Heart right ventricle (tissue), 16 donors: ENCODE data around the gene SDK2. TPM values are rescaled to one million over a fixed set of nuclear protein-coding genes. Genes with fewer than 3 reads are reported as not detected.
"Not testable (repeated sequence)": the region's sequence is repeated elsewhere in the genome, so short reads cannot be mapped to it uniquely, and the experiment has no call there.

ENCODE experiments used
- ATAC-seq, 8 donors: fragments of 200-7000 bp; cut with Tn5 transposase; one replicate each; pipeline ENCODE4 v1.9.1; 2020; ENCODE audit warnings: mild to moderate bottlenecking in 8 of 8, moderate library complexity in 8 of 8, moderate number of reproducible peaks in 1 of 8
- DNase-seq, 2 donors: peaks; one replicate each; pipeline ENCODE4 v3.0.0-alpha.2; 2020
- H3K27ac ChIP-seq, 10 donors: fragments of 200-600 bp; sonication (generic) in 2 of 10; one replicate each; pipeline versions ENCODE4 v1.5.0 to v1.8.0; 2020 to 2022; ENCODE audit warnings: mild to moderate bottlenecking in 3 of 10
- H3K27me3 ChIP-seq, 7 donors: fragments of 200-600 bp; one replicate each; pipeline ENCODE4 v1.8.0; 2021 to 2022; ENCODE audit warnings: mild to moderate bottlenecking in 2 of 7
- H3K36me3 ChIP-seq, 9 donors: fragments of 200-600 bp; sonication (generic) in 1 of 9; one replicate each; pipeline versions ENCODE4 v1.5.0 to v1.8.0; 2020 to 2022; ENCODE audit warnings: mild to moderate bottlenecking in 2 of 9
- H3K4me1 ChIP-seq, 9 donors: fragments of 200-600 bp; sonication (generic) in 1 of 9; one replicate each; pipeline versions ENCODE4 v1.5.0 to v1.8.0; 2020 to 2022; ENCODE audit warnings: mild to moderate bottlenecking in 4 of 9
- H3K4me3 ChIP-seq, 10 donors: fragments of 200-600 bp; sonication (generic) in 2 of 10; one replicate each; pipeline versions ENCODE4 v1.5.0 to v1.8.0; 2020 to 2022; ENCODE audit warnings: mild to moderate bottlenecking in 7 of 10, moderate library complexity in 2 of 10
- H3K9me3 ChIP-seq, 11 donors: fragments of 200-600 bp in 10 of 11; sonication (generic) in 2 of 11; one replicate each; pipeline versions ENCODE4 v1.5.0 to v1.8.0; 2013 to 2022; ENCODE audit warnings: mild to moderate bottlenecking in 2 of 11, control low read depth in 1 of 11, moderate library complexity in 1 of 11
- WGBS, 2 donors: extraction: QIAGEN DNeasy Blood & Tissue Kit; methylation state at CpG; one replicate each; pipeline ENCODE4 v1.1.7; 2013; ENCODE audit warnings: inconsistent platforms in 1 of 2; 5-methylcytosine and 5-hydroxymethylcytosine counted together
- intact Hi-C, 10 donors: fragments of 100-400 bp; cut with DNase I; formaldehyde crosslinking; loops; one replicate each; pipeline versions ENCODE4 v1.11.1 to v1.14.2; 2022
- polyA plus RNA-seq, 2 donors: library from polyadenylated mRNA; stranded (reverse); fragments of 200-250 nt; gene quantifications; one replicate each; pipeline ENCODE4 v1.2.3, GENCODE V29; 2013
- total RNA-seq, 10 donors: library from RNA; stranded (reverse); fragmentation: NEBNext Ultra II Directional in 3 of 10; extraction: Animal tissue kit (Norgen Biotek cat#: 25700) in 3 of 10; gene quantifications; one replicate each; pipeline versions ENCODE4 v1.2.1 to v1.2.4, GENCODE V29; 2021 to 2023
- TF ChIP-seq, protein P1 (sequence below), 9 donors: fragments of 200-600 bp; sonication (generic) in 2 of 9; IDR thresholded peaks; one replicate each; pipeline versions ENCODE4 v1.5.0 to v1.8.0; 2021 to 2022; ENCODE audit warnings: antibody characterized with exemption in 9 of 9, mild to moderate bottlenecking in 5 of 9, moderate library complexity in 1 of 9
- donor health status: Arrhythmogenic right ventricular cardiomyopathy.
- donor health status: ischemic (EF 13 %, LVEDD 7.1; RV severe dilation, severe dysfunction).
- donor health status: healthy with polysubstance abuse.
- donor health status: DM: no; HTN: yes; CAD: no.
- donor health status: DM: no; HTN: no; CAD: no.
- donor health status: ischemic (EF 25% LVEDD 6.9; RV normal size, moderate dysfunction).
- donor health status: ischemic (EF 25% LVEDD 5.7; RV mildly dilated, moderate dysfunction).
- donor health status: healthy.
- donor health status: DM: yes; HTN: yes; CAD: no.
- donor health status: Ischemic cardiomyopathy.
- donor health status: ischemic (EF 35%, LVEDD 5.7; RV mildly dilated, moderate dysfunction).
- donor health status: nonischemic (EF 11% LVEDD 7.7; RV severe dilation, severe dysfunction).
- donor health status: DM: yes; HTN: yes; CAD: no.
- donor health status: PGD.
- donor health status: ischemic (EF 29% LVEDD 5.4; RV normal size, mild dysfunction).
- donor health status: nonischemic (EF 23%, LVEDD 6.1; RV moderate dilation, normal function).

Gene SDK2
- total and polyA plus RNA-seq, 12 donors: 0.44 to 4.2 (median 1.9) TPM

DNA sequence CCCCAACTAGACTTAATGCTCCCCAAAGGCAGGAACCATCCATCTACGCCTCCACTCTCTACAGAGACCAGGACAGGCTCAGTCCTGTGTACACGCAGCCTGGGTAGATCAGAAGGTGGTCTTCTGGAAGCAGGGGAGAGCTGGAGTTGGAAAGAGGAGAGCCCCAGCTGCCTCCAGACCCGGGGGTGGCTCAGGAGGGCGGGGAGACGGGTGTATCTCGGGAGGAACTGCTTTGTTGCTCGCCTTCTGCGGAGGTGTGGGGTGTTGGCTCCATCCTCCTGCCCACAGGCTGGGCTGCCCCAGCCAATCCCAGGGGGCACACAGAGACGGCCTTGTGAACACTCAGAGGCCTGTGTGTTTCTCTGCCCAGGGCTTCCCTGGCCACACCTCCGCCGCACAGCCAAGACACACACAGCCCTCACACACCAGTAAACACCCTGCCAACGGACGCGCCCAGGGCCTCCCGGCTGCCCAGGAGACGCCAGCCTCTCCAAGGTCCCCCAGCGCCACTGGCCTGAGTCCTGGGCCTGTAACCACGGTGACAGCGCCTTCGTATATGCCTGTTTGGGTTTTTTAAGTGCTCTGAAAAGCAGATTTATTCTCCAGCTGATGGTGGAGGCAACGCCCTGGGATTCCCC, 189.1 kb downstream of the SDK2 start:
- peaks cover 0 to 4% (median 0%) of the 10 kb centered on the region in 7 donors for H3K27me3 ChIP-seq

DNA sequence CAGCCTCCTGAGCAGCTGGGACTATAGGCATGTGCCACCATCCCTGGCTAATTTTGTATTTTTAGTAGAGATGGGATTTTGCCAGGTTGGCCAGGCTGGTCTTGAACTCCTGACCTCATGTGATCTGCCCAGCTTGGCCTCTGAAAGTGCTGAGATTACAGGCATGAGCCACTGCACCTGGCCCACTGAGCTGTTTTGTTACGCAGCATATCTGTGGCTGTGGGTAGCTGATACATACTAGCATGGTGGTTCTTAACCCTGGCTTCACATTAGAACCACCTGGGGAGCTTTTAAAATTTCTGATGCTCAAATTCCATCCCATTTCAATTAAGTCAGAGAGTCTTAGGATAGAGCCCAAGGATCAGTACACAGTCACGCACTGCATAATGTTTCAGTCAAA, 190.8 kb downstream of the SDK2 start:
- DNase-seq, H3K27me3 ChIP-seq, H3K36me3 ChIP-seq, H3K27ac ChIP-seq, intact Hi-C loops, H3K4me1 ChIP-seq, ATAC-seq, H3K4me3 ChIP-seq: not testable (repeated sequence)
- WGBS, 2 donors: 97 to 100% methylated on average over 2 of the region's 2 CpGs
- H3K9me3 ChIP-seq: peaks cover 0 to 12% (median 0%) of the 10 kb centered on the region in 11 donors

More for the DNA sequence above, 189.1 kb downstream of the SDK2 start:
- no peak for DNase-seq
- ATAC-seq: no peak
- TF ChIP-seq, protein P1, sequence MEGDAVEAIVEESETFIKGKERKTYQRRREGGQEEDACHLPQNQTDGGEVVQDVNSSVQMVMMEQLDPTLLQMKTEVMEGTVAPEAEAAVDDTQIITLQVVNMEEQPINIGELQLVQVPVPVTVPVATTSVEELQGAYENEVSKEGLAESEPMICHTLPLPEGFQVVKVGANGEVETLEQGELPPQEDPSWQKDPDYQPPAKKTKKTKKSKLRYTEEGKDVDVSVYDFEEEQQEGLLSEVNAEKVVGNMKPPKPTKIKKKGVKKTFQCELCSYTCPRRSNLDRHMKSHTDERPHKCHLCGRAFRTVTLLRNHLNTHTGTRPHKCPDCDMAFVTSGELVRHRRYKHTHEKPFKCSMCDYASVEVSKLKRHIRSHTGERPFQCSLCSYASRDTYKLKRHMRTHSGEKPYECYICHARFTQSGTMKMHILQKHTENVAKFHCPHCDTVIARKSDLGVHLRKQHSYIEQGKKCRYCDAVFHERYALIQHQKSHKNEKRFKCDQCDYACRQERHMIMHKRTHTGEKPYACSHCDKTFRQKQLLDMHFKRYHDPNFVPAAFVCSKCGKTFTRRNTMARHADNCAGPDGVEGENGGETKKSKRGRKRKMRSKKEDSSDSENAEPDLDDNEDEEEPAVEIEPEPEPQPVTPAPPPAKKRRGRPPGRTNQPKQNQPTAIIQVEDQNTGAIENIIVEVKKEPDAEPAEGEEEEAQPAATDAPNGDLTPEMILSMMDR (IDR thresholded peaks at IDR 0.05): no peak
- 67 to 81% methylated on average over 21 of the region's 21 CpGs for WGBS, 2 donors
- Histone ChIP-seq H3K36me3 (no peaks in the 10 kb centered on the region), H3K4me1 (no peaks in the 10 kb centered on the region), H3K27ac (no peak overlapping the region), H3K4me3 (no peak overlapping the region), H3K9me3 (peaks cover 0 to 16% (median 3%) of the 10 kb centered on the region in 11 donors)
- intact Hi-C loops: no loop called here

DNA sequence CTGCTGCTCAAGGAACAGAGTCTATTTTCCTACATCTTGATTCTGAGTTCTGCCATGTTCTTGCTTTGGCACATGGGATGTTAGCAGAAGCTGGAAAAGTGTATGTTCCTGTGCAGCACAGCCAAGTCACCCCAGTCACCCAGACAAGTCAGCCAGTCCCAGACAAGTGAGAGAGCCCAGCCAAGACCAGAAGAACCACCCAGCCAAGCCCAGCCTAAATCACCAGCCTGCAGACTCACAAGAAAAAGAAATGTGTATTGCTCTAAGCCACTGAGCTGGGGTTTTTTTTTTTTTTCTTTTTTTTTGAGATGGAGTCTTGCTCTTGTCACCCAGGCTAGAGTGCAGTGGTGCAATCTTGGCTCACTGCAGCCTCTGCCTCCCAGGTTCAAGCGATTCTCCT, 191.2 kb downstream of the SDK2 start:
- DNase-seq: no peak
- peaks cover 0 to 4% (median 0%) of the 10 kb centered on the region in 7 donors for H3K27me3 ChIP-seq
- H3K9me3 ChIP-seq: peaks cover 0 to 12% (median 0%) of the 10 kb centered on the region in 11 donors
- ATAC-seq: no peak
- H3K27ac ChIP-seq: no peak overlapping the region
- intact Hi-C loops: no loop called here
- no peaks in the 10 kb centered on the region for H3K4me1 ChIP-seq
- TF ChIP-seq, protein P1 (IDR thresholded peaks at IDR 0.05): no peak
- H3K4me3 ChIP-seq: no peak overlapping the region
- H3K36me3 ChIP-seq: no peaks in the 10 kb centered on the region
- WGBS, 2 donors: 95 to 100% methylated on average over 1 of the region's 1 CpG

DNA sequence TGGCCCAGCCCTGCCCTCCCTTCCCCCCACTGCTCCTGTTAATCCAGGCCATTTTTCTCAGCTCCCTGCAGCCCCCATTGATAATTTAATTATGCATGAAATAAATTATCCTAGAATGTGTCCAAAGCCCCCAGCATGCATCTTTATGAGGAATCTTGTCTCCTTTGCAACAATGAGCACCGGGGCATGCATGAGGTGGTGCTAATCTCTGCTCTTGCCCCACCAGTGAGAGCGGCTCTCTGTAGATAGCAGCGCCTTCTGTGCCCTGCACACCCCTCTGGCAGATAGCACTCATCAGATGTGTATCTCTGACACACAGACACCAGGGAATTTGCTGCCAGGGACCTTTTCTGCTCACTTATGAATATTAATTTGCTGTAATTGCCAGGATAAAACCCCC, 192.2 kb downstream of the SDK2 start:
- TF ChIP-seq, protein P1 (IDR thresholded peaks at IDR 0.05): no peak
- H3K4me1 ChIP-seq: no peaks in the 10 kb centered on the region
- WGBS, 2 donors: 85 to 97% methylated on average over 3 of the region's 3 CpGs
- H3K4me3 ChIP-seq: no peak overlapping the region
- peaks cover 0 to 12% (median 0%) of the 10 kb centered on the region in 11 donors for H3K9me3 ChIP-seq
- ATAC-seq (no peak), DNase-seq (no peak)
- H3K27ac ChIP-seq: no peak overlapping the region
- intact Hi-C loops: no loop called here
- H3K27me3 ChIP-seq: peaks cover 0 to 4% (median 0%) of the 10 kb centered on the region in 7 donors
- H3K36me3 ChIP-seq: no peaks in the 10 kb centered on the region

DNA sequence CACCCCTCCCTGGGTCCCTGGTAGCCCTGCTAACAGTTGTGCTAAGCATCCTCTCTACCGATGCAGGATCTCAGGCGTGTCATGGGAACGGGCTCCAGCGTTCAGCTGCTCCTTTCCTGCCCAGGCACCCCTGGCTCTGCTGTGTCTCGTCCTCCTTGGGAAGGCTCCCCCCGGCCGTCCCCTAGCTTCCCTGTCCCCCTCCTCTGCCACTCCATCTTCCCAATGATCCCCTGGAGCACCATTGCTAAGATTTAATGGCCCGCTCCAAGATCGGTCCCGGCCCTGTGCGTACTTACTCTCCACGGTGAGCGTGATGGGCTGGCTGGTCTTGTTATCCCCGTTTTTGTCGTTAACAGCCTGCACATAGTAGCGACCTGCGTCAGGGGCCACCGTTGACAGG, 196.9 kb downstream of the SDK2 start:
- intact Hi-C loops: no loop called here
- Histone ChIP-seq H3K36me3 (no peaks in the 10 kb centered on the region), H3K27ac (no peak overlapping the region), H3K4me1 (no peaks in the 10 kb centered on the region), H3K27me3 (no peaks in the 10 kb centered on the region), H3K9me3 (no peaks in the 10 kb centered on the region), H3K4me3 (no peak overlapping the region)
- 76 to 84% methylated on average over 18 of the region's 18 CpGs for WGBS, 2 donors
- TF ChIP-seq, protein P1 (IDR thresholded peaks at IDR 0.05): no peak
- DNase-seq (no peak), ATAC-seq (no peak)
